Ammon's horn (tissue), 1 donor: Measurements from ENCODE around the gene CDC42BPB.

Experiments used
- DNase-seq: peaks from one replicate; pipeline ENCODE4 v3.0.0-alpha.2; 2016; ENCODE audit warnings: low spot score

Gene CDC42BPB

GRCh38 chr14:103057372-103058163 is at the start of gene CDC42BPB:
Gene CDC42BPB (minus strand): TSS chr14:103057549. CDS start chr14:103057173, 376 bp downstream.
- DNase-seq: peak; percentile 88

GRCh38 chr14:103105580-103106150 is 48.3 kb upstream of the CDC42BPB start:
- DNase-seq: no peak

- DNase-seq: peak; percentile 49
Measured at GRCh38 chr14:103104654-103105452, 47.5 kb upstream of the CDC42BPB start.

- DNase-seq: no peak
Measured at GRCh38 chr14:103104389-103104653, 47.0 kb upstream of the CDC42BPB start.

GRCh38 chr14:103103461-103104388 is 46.4 kb upstream of the CDC42BPB start:
- no peak for DNase-seq

- no peak for DNase-seq
Measured at GRCh38 chr14:103102689-103103260, 45.4 kb upstream of the CDC42BPB start.

- DNase-seq: no peak
Measured at GRCh38 chr14:103101963-103102688, 44.8 kb upstream of the CDC42BPB start.

- no peak for DNase-seq
Measured at GRCh38 chr14:103101257-103101962, 44.1 kb upstream of the CDC42BPB start.

- no peak for DNase-seq
Measured at GRCh38 chr14:103100281-103101121, 43.2 kb upstream of the CDC42BPB start.

GRCh38 chr14:103099733-103100280 is 42.5 kb upstream of the CDC42BPB start:
- no peak for DNase-seq

GRCh38 chr14:103099081-103099732 is 41.9 kb upstream of the CDC42BPB start:
- DNase-seq: no peak

GRCh38 chr14:103097994-103098957 is 40.9 kb upstream of the CDC42BPB start:
- no peak for DNase-seq

- no peak for DNase-seq
Measured at GRCh38 chr14:103097244-103097993, 40.1 kb upstream of the CDC42BPB start.

- no peak for DNase-seq
Measured at GRCh38 chr14:103096387-103096786, 39.0 kb upstream of the CDC42BPB start.

- DNase-seq: no peak
Measured at GRCh38 chr14:103095210-103095778, 37.9 kb upstream of the CDC42BPB start.
